NOMO-1 treated with dmso at 0.1 percent for 144 hours (cell line): ENCODE results near the gene PLEKHG4.

Experiments
- DNase-seq: peaks from one replicate; lab custom pipeline; 2025; ENCODE audit not compliant: unreplicated experiment; lab: John Stamatoyannopoulos, UW

Gene PLEKHG4

DNA sequence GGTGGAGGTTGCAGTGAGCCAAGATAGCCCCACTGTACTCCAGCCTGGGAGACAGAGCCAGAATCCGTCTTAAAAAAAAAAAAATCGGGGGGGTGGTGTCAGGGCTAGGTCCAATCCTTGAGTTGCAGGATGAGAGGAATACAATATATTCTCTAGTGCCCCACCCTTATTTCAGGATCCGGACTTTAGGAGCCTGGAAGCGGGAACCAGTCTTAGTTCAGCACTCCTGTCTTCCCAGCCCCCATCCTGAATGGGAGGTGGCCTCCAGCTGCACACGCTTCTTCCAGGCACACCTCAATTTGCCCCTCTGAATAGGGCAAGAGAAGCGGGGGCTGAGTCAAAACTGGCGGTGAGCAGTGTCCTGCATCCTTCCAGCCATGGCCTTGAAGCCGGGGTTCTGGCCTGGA lies 33.7 kb upstream of the PLEKHG4 start:
- DNase-seq = no peak

DNA sequence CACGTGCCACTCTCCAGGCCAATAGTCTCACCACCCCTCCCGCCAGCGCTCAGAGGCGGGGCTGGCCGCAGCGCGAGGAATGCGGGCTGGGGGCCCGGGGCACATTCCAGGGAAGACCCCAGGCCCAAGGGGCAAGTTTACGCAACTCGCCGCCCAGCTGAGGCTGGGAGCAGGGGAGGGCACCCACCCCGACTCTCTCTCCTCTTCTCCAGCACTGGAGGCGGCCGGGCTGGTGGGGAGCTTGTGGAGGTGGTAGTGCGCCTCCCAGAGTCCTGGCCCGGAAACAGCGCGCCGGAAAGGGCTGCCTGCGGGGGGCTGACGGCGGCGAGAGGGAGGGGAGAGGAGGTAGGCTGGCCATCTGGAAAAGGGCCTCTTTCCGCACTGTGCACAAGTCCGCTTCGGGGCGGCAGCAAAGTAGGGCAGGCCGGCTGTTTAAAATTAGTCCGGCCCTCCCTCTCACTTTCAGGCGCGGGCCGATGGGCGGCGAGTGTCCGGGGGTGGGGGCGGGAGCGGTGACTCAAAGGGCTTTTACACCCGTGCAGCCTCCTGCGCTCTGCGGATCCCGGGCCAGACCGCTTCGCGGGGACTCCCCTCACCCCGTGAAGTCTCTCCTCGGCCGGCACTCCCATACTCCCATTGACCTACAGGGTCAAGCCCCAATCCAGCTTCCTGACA lies 33.1 kb upstream of the PLEKHG4 start:
- peak; percentile 33 for DNase-seq

DNA sequence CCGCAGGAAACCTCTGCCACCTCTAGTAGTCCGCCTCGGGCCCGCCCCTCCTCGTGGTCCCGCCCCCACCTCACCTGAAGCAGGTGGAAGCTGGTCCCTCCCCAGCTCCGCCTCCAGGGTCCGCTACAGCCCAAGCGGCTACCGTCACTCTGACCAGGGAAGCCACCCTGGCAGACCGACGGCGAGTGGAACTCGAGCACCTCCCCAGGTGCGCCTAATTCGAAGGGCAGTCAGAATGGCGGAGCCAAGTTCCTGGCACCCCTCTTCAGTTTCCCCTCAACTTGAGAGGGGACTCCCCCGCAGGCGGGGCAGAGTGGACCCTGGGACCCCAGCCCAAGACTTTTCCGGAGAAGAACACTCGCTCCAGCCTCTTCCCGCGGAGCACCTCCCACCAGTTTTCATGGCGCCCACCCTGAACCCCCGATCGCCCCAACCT lies 32.6 kb upstream of the PLEKHG4 start:
- no peak for DNase-seq

DNA sequence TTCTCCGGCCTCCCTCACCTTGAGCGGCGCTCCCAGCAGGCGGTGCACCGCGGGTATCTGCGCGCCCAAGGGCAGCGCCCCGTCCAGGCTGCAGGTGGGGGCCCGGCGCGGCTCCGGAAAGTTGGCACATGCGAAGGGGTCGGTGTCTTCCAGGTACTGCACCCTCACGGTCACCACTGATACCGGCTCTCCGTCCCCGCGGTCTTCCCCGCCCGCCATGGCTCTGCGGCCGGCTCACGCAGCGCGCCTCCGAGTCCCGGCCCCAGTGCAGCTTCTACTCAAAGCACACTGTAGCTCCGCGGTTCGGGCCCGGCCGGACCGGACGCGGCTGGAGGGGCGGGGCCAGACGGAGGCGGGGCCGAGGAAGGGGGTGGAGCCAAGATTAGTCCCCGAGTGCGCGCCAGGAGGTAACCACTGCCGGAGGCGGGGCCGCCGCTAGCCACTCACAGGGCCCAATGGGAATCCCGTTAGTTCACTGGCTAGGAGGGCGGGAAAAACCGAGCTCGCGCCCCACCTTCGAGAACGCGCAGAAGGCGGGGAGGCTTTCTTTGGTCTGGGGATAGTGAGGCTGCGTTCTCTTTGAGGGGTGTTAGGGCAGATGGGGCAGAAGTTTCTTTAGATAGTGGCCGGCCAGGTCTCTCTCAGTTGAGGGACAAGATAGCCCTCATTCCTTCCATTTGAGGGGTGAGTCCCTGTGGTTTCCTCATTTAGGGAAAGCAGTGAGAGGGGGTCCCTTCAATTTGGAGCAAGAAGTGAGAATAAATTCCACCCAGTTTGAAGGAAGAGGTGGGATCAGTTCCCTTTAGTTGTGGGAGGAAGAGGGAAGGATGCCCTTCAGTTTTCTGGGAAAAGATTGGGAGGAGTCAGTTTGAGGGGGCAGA lies 31.9 kb upstream of the PLEKHG4 start, which contains the start of gene FHOD1:
Gene FHOD1, minus strand, starts transcription at position 290 of the 881 bp plus-strand sequence. Its CDS starts 71 bp downstream, at position 219.
- DNase-seq = peak; percentile 93

DNA sequence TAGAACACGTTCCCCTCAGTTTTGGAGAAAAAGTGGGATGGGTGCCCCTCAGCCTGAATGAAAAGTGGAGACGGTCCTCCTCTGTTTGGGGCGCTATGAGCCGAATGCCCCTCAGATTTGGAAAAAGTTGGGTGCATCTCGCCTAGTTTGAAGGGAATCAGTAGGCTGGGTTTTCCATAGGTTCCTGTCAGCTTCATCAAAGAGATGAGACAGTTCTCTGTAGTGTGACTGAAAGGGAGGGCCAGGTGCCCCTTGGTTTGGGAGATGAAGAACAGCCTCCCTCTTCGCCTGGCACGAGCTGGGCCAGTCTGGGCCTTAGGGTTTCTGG lies 31.3 kb upstream of the PLEKHG4 start:
- no peak for DNase-seq

DNA sequence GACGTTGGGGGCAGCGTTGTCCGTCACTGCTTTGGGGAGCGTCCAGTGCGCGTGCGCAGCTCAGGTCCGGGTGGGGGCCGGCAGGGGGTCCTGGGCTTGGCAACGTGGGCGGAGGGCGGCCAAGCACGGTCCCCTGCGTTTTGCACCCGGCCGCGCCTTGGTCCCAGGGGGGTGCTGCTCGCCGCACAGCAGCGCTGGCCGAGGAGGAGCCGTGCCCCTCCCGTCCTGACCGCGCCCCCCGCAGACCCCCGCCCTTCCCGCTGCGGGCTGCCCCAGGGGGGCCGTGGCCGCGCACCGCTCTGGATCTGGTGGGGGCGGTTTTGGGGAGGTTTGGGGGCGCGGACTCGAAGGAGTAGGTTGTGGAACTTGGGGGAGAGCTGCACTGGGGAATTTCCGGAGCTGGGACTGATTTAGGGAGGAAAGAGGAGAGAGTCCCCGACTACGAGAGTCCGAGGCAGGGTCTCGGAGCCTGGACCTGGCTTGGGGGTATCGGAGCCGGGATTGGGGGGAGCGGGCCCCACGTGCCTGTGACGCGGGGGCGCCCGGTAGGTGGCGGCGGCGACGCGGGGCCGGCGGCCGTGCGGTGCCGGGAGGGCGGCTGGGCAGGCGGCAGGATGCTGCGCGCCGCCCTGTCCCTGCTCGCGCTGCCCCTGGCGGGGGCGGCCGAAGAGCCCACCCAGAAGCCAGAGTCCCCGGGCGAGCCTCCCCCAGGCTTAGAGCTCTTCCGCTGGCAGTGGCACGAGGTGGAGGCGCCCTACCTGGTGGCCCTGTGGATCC lies 30.7 kb upstream of the PLEKHG4 start, which contains the start of gene SLC9A5:
Gene SLC9A5, plus strand, starts transcription at position 579 of the 777 bp plus-strand sequence. Its CDS starts 36 bp downstream, at position 615.
- peak; percentile 3 for DNase-seq

DNA sequence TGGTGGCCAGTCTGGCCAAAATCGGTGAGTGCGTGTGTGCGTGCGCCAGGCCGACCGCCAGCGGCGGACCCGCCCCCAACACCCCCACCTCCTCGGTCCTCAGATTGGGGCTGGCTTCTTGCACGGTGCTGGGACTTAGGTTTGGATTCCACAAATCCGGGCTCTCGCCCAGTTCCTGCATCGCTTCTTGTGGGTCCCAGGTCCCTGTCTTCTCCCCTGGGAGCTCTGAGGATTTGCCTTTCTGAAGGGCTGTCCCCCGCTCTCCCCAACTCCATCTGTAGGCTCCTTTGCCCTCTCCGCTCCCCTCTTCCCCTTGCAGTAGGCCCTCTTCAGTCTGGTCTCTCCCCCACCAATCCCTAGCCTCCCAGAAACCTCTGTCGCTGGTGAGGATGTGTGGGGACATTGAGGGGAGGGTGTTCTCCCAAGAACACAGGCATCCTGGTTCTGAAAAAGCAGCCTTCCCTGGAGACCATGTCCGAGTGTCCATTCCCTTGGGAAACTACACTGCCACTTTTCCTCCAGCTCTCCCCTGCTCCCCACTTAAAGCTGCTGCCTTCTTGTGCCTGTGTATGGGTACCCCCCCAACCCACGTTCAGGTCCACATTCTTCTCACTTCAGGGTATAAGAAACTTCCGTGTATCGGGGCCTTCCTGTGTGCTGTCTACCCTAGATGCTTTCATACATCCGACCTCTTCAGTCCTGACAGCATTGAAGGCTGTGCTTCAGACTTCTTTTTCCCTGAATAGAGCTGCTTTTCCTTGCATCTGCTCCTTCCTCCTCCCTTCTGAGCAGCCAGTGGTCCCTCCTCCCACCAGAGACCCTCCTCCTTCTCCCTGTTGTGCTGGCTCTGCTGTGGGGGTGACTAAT lies 29.9 kb upstream of the PLEKHG4 start:
- DNase-seq = no peak

DNA sequence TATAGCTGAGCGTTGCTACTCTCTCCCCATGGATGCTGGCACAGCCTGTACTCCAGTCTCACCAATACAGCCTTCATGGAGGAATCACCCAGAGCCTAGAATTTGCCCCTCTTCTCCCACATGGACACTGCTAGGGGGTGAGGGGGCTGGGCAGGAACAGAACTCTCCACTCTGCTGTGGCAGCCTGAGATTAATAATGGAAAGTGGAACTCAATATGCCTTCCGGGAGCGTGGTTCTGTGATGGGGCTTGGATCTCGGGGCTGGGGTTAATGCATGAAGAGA lies 29.3 kb upstream of the PLEKHG4 start:
- no peak for DNase-seq

DNA sequence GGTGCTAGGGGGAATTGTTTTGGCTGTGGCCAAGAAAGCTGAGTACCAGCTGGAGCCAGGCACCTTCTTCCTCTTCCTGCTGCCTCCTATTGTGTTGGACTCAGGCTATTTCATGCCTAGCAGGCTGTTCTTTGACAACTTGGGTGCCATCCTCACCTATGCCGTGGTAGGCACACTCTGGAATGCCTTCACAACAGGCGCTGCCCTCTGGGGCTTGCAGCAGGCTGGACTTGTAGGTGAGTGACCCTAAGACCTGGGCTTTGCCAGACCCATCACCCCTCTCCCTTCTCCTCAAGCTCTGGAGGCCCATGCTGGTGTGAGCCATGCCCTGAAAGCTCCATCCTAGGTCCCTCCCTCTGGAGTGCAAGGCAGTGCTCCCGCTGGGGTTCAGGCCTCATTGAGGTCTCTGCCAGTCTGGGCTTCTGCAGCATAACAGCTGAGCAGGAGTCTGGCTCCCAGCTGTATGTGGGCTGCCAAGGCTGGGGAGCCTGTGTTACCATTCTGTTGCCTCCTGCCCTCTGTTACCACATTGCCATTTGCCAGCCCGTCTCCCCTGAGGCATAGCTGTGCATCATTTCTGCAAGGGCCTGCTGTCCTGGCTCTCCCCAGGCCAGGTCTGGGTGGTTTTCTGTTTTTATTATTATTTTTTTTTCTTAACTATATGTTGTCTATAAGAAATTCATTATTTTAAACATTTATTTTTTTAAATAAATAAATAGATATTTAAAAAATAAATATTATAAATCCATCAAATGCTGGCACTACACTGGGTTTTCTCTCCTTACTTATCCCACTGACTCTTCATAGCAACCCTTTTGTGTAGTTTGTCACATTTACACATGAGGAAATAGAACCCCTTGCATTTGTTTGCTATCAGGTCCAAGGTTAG lies 26.5 kb upstream of the PLEKHG4 start:
- DNase-seq = no peak

DNA sequence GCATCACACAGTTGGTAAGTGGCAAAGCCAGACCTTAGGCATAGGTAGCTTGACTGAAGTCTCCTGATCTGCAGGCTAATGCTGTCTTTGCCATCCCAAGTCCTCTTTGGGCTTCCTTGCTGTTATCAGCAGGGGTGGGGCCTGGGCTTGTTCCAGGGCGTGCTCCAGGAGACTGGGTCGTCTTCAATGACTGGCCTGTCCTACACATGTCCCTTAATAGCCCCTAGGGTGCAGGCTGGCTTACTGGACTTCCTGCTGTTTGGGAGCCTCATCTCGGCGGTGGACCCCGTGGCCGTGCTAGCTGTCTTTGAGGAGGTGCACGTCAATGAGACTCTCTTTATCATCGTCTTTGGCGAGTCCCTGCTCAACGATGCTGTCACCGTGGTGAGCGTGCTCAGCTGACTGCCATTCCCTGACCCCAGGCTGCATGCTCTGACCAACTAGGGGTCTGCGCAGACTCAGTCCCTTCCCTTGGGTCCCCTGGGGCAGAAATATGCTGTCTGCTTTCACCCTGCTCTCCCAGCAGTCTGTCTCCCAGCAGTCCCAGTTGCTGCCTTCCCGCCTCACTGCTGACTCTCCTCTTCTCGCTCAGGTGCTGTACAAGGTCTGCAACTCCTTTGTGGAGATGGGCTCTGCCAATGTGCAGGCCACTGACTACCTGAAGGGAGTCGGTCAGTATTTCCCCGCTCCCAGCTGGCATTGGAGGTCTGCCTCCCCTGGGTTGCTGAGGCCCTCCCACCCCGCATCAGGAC lies 24.4 kb upstream of the PLEKHG4 start:
- DNase-seq = no peak

DNA sequence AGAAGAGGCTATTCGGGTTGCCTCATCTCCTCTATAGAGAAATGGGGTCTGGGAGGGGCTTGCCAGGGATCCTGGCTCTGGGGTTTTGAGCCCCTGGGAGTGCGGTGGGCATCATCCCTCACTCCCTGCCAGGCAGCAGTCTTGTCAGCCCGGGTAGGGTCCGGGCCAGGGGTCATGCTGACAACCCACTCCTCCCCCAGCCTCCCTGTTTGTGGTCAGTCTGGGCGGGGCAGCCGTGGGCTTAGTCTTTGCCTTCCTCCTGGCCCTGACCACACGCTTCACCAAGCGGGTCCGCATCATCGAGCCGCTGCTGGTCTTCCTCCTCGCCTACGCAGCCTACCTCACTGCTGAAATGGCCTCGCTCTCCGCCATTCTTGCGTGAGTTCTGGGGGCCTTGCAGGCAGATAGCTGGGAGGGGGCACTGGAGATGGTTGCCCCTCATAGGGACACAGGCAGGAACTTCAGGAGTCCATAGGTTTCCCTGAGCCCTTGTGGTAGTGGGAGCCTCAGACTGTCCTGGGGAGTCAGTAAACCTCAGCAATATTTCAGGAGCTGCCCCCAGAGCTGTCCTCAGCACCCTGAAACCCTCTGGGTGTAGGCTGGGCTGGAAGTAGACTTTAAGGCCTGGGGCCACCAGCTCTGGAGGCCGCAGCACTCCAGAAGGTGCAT lies 23.6 kb upstream of the PLEKHG4 start:
- no peak for DNase-seq

DNA sequence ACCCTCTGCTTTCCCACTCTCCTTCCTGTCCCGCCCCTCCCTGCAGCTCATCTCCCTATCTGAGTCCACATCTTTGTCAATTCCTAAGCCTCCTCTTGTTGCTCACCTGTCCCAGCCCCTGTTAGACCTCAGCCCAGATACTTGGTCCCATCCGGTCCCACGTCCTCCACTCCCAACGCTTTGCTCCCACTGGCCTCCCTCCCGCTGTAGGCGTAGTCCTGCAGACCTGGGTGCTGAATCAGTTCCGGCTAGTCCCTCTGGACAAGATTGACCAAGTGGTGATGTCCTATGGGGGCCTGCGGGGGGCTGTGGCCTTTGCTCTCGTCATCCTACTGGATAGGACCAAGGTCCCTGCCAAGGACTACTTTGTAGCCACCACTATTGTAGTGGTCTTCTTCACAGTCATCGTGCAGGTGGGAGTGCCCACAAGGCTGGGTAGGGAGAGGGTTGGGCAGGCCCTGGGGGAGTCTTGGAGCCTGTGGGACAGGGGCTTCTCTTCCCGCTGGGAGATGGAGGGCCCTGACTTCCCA lies 22.6 kb upstream of the PLEKHG4 start:
- DNase-seq = no peak

DNA sequence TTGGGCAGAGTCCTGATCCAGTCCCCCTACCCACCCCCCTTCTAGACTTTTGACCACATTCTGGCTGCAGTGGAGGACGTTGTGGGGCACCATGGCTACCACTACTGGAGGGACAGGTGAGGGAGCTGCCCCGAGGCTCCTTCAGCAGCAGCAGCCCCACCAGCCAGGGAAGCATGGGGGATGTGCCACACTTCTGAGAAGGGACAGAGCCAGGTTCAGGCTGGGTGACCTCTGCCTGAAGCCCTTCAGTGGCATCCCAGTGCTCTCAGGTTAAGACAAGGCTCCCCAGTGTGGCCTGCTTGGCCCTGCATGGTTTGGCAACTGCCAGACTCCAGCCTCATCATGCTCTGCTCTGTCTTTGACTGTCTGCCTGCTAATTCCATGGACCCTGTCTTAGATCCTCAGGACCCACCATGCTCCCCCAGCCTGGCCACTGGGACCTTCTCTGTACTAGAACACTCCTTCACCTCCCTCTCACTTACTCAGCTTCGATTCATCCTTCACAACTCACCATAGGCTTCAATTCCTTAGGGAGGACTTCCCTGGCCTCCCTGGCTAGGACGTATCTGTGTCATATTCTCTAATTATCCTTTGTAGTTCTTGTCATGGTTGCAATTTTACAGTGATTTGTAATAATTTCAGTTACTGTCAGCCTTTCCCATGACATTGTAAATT lies 21.7 kb upstream of the PLEKHG4 start:
- no peak for DNase-seq

DNA sequence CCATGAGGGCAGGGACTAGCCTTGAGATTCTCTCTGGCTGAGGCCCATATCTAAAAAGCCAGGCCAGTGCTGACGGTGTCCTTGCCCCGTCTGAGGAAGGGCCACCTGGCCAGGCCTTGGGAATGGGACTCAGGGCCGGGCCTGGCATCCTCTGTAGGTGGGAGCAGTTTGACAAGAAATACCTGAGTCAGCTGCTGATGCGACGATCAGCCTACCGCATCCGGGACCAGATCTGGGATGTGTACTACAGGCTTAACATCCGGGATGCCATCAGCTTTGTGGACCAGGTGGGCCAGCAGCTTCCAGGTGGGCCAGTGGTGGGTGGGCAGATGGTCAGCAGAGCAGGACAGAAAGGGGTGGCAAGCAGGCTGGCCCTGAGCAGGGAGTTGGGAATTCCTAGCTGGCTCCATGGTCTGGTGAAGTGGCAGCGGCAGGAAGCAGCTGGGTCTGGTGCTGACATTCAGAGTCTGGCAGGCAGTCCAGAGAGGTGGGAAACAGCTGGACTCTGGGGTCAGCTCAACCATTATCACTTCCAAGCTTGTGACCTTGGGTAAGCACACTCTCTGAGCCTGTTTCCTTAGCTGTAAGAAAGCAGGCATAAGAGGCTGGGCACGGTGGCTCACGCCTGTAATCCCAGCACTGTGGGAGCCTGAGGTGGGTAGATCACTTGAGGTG lies 21.0 kb upstream of the PLEKHG4 start:
- DNase-seq = no peak

DNA sequence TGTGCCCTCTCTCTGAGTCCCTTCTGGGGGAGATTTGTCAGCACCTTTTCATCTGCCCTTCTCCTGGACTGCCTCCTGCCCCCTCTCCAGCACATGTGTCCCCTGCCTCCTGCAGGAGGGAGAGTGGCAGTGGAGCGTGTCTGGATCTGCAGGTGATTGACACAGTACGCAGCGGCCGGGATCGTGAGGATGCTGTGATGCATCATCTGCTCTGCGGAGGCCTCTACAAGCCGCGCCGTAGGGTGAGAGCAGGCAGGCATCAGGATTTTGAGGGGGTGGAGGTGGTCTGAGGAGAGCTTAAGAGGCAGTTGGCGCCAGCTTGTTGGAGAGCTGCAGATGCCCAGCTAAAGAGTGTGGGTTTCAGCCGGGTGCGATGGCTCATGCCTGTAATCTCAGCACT lies 19.6 kb upstream of the PLEKHG4 start:
- DNase-seq = no peak

DNA sequence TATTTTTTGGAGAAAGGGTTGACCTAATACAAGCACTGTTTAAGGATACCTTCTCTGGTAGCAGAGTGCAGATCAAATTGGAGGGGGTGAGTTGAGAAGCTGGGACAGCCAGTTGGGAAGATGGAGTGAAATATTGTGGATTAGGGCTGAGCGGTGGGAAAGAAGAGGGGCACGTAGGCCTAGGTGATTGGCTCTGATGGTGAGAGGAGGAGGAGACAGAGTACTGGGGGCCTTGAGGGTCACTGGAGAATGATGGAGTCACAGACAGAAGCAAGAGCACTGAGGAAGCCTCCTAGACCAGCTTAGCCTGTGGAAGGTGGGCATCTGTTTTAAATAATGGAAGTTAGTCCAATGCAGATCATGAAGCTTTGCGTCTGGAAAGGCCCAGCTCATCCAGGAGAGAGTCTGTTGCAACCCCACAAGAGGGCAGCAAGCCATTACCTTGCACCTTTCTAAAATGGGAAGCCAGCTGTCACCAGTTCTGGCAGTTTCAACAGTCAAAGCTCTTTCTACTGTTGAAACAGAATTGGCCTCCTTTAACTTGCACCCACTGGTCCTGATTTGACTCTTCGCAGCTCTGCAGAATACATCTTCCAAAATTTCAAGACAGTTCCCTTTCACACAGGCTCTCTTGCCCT lies 18.8 kb upstream of the PLEKHG4 start:
- peak; percentile 55 for DNase-seq

DNA sequence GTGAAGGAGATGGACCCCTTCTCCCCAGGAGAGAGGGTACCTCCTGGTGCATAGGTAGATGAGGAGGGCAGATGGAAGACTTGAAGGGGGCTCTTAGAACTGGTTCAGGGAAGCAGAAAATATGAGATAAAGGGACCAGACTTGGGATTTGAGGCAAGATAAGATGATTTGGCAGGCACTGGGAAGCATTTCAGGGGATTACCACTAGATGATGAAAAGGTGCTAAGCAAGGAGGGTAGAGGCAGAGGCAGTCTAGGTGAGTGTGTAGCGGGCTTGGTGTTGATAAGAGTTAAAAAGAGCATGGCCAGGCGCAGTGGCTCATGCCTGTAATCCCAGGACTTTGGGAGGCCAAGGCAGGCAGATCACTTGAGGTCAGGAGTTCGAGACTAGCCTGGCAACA lies 16.1 kb upstream of the PLEKHG4 start:
- no peak for DNase-seq
